D721Med (cell line): ENCODE data around the gene BCL6.

ENCODE experiments used
- DNase-seq: peaks from one replicate; pipeline ENCODE4 v3.0.0; 2011; ENCODE audit warnings: low spot score; ENCODE audit not compliant: insufficient read length
- FAIRE-seq: peaks from 2 replicates; lab custom pipeline; 2011; peaks lifted over from hg19 to GRCh38; lab: Jason Lieb, UNC
- TF ChIP-seq, protein P1 (sequence below): IDR thresholded peaks from 2 replicates; pipeline ENCODE4 v1.5.1; 2012; ENCODE audit warnings: mild to moderate bottlenecking, control low read depth; ENCODE audit not compliant: insufficient read depth; ENCODE audit errors: missing control alignments

Gene BCL6

DNA sequence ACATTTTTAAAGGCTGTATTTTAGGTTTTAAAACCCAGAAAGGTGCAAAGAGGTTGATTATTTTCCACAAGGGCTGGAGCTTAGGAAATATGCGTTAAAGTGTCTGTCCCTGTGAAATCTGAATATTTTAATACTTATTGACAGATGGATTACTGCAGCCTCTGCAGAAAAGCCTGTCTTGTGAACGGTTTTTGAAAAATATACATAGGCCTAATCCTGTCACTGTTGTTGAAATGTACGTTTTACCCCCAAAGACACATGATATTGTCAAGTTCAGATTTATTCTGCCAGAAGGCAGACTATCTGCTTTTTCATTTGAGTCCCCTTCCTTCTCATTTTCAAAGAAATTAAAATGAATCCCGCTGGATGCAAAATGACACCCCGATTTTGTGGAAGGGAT lies 2.2 kb upstream of the BCL6 start:
- DNase-seq: no peak
- TF ChIP-seq, protein P1, sequence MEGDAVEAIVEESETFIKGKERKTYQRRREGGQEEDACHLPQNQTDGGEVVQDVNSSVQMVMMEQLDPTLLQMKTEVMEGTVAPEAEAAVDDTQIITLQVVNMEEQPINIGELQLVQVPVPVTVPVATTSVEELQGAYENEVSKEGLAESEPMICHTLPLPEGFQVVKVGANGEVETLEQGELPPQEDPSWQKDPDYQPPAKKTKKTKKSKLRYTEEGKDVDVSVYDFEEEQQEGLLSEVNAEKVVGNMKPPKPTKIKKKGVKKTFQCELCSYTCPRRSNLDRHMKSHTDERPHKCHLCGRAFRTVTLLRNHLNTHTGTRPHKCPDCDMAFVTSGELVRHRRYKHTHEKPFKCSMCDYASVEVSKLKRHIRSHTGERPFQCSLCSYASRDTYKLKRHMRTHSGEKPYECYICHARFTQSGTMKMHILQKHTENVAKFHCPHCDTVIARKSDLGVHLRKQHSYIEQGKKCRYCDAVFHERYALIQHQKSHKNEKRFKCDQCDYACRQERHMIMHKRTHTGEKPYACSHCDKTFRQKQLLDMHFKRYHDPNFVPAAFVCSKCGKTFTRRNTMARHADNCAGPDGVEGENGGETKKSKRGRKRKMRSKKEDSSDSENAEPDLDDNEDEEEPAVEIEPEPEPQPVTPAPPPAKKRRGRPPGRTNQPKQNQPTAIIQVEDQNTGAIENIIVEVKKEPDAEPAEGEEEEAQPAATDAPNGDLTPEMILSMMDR: no peak
- FAIRE-seq: no peak

DNA sequence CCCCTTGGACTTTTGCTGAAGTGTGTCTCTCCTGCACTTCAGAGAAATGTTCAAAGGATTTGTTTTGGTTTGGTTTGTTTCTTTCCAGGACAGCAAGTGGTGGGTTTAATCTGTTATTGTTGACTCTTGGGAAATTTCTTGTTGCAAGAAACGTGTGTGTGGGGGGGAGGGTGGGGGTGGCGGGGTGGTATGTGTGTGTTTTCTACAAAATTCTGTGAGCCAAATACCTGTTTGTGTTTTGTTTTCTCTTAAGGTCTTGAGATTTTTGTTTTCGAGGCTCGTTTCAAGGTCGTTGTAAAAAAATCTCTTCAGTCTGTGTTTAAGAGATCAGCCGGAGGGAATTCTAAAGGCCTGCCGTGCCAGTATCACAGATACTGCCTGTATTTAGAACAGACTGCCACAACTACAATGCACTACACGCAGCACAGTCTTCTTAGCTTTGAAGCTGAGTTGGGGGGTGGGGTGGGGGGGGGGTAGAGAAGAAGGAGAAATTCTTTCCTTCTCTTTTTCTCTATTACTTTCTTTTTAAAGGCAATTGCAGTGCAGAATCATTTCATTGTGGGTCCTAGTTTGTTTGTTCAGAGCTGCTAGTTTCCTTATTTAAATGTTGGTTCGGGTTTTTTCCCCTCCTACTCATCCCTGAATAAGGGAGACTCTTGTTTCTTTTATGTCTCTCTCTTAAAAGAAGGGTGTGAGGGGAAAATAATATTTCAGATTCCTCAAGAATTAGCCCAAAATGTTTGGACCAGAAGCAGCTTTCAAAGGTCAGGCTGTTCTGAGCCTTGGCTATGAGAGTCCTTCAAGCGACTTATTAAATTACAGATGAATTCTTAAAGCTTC lies 1.4 kb upstream of the BCL6 start:
- FAIRE-seq: no peak

DNA sequence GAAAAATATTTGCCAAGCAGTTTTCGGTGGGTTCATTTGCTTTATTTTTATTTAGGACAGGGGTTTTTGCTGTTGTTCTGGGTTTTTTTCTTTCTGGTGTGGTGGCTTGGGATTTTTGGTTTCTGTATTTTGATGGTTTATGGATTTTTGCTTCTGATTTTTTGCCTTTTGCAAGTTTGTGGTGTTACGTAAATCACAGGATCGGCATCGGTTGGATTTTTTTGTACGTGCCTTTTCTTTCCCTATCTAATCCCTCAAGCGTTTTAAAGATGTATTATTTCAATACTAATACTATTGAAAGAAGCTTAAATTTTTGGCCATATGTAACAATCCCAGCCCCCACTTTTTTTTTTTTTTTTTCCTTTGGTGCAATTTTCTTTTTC lies 782 bp upstream of the BCL6 start:
- DNase-seq: no peak
- FAIRE-seq: no peak
- TF ChIP-seq, protein P1: no peak

More for the DNA sequence above, 1.4 kb upstream of the BCL6 start:
- TF ChIP-seq, protein P1: no peak
- no peak for DNase-seq

DNA sequence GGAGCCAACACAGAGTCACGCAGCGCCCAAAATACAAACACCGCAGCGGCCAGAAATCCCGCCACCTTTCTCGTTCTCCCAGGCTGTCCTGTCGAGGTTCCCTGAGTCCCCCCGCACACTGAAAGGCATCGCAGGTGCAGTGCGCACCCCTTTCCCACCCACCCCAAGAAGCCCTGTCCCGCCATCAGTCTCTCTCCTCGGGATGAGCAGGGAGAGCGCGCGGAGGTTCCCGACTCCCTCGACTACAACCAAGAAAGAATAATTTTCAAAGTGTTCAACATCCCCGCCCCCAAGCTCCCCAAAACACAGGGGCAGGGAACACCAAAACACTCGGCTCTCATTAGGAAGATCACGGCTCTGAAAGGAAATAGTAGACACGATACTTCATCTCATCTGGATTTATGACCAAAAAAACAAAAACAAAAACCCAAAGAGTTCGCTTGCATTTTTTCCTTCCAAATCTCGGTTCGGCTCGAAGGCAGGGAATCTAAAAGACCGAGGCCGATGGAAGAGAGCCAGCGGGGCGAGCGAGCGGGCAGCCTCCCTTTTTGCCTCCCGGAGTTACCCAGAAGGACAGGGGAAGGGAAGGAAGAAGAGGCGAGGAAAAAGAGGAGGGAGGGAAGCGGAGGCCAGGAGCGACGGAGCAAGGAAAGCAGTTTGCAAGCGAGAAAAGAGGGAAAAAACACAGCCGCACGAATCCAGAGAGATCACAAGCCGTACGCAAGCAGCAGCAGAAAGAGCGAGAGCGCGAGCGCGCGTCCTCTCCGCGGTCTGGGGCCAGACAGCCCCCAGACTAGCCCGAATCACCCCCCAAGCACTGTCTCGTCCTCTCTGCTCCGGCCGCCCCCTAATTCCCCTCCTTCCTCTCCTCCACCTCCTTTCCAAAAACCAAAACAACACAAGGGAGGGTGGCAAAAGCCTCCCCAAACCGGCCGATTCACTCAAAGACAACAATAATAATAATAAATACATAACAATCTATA lies 808 bp downstream of the BCL6 start:
- TF ChIP-seq, protein P1: no peak
- FAIRE-seq: no peak
- DNase-seq: no peak

DNA sequence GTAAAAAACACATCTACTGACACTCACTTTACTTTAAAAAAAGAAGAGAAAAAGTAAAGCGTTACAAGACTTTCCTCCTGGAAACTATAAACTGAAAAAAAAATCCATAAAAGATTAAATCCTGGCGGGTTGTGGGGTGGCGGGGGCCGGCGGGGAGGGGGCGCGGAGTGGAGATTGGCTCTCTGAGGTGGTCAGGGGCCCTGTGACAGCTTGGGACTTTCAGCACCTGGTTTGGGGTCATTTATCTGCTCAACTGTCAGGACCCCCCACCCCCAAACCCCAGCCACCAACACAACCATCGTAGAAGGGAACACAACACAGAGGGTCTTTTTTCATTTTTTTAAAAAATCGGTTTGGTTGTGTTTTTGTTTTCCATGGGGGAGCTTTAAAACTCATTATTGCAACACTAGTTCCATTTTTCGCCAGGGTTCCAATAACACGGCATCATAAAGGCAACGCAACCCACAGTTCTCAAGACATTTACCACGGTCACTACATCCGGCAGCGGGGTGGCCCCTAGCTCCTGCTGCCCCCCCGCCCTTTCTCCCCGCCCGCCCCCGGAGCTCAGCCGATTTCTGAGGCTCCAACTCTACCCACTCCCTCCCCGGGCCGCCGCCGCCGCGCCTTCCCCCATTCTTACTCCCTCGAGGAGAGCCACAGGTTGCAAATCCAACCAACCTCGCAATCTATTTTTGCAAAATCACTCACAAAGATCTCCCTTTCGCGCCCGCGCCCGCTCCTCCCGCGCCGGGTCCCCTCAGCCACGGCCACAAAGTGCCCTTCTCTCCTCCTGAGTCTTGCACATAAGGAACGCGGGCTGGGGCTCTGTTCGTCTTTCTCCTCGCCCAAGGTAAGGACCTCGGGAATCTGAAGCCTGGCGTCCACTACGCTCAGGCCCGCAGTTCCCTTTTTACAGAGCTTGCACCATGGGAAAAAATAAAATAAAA lies 1.8 kb downstream of the BCL6 start:
- FAIRE-seq: no peak
- TF ChIP-seq, protein P1: no peak
- no peak for DNase-seq

DNA sequence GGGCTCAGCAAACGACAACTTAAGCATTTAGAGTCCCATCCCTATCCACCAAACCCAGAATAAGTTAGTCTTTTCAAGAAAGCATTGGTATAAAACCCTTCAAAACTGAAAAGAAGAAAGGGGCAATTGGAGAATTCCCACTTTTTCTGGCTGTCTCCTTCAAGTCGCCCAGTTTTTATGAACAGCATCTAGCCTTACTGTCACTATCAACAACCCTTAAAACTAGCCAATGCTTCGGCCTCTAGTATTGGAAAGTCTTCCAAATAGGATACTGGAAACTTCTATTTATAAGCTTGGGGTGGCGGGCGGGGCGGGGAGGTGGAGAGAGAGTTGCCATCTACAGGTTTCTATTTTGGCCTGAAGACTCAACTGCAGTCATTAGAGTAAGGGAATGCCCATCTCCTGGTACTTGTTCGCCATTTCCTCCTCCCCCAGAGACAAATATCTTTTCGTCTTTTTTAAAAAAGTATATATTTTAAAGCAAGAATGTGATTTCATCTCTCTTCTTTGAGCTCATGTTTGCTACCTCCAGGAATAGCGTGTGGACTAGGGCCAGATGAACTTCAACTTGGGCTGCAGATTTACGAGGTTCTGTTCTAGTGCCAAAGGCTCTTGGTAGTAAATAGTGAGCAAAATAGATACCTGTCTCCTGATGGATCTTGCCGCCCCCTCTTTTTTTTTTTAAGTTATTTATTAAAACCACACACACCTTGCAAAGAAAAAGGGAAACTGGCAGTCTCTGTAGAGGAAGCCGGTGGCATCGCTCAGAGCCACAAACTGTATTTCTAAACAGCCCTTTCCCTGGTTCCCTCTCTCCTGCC lies 2.7 kb downstream of the BCL6 start:
- DNase-seq (no peak), FAIRE-seq (no peak)
- TF ChIP-seq, protein P1: no peak
